Fibroblast of the aortic adventitia (primary cell): Measurements from ENCODE around the gene FHIT. TPM values are rescaled to one million over a fixed set of nuclear protein-coding genes. Genes with fewer than 3 reads are reported as not detected.

ENCODE experiments used
- DNase-seq: peaks from one replicate; pipeline ENCODE4 v3.0.0-alpha.2; 2010; ENCODE audit warnings: low read depth
- H3K4me3 ChIP-seq: 2 replicates; pipeline ENCODE4 v1.5.1; 2011; ENCODE audit warnings: low read depth, mild to moderate bottlenecking, control low read depth, low read length, moderate library complexity
- total RNA-seq: library from RNA; depleted of rRNA; stranded (reverse); fragments of >200 nt; gene quantifications from 2 replicates; pipeline ENCODE4 v1.2.3, GENCODE V29; 2012; ENCODE audit warnings: low replicate concordance
- TF ChIP-seq, protein P1 (sequence below): IDR thresholded peaks from 2 replicates; pipeline ENCODE4 v1.5.1; 2011; ENCODE audit warnings: mild to moderate bottlenecking, low read length, control low read depth, inconsistent platforms; ENCODE audit not compliant: insufficient read depth

Gene FHIT
- total RNA-seq, 1 donor, result 1.5 TPM

DNA sequence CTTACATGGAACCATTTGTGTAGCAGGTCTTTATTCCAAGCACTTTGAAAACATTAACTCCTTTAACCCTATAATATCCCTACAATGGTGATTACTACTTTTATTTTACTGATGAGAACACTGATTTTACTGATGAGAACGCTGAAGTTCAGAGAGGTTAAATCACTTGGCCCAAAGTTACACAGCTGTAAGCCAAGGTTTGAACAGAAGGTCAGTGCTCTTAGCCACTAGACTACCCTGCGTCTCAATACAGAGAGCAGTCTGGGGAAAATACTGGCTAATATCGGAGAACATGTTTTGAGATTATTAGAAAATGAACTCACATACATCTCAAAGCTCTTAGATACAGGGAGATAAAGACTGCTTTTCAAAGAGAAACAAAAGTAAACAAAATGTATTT lies 827.2 kb downstream of the FHIT start:
- H3K4me3 ChIP-seq, result no peak overlapping the region
- DNase-seq, result no peak
- TF ChIP-seq, protein P1, sequence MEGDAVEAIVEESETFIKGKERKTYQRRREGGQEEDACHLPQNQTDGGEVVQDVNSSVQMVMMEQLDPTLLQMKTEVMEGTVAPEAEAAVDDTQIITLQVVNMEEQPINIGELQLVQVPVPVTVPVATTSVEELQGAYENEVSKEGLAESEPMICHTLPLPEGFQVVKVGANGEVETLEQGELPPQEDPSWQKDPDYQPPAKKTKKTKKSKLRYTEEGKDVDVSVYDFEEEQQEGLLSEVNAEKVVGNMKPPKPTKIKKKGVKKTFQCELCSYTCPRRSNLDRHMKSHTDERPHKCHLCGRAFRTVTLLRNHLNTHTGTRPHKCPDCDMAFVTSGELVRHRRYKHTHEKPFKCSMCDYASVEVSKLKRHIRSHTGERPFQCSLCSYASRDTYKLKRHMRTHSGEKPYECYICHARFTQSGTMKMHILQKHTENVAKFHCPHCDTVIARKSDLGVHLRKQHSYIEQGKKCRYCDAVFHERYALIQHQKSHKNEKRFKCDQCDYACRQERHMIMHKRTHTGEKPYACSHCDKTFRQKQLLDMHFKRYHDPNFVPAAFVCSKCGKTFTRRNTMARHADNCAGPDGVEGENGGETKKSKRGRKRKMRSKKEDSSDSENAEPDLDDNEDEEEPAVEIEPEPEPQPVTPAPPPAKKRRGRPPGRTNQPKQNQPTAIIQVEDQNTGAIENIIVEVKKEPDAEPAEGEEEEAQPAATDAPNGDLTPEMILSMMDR, result no peak

DNA sequence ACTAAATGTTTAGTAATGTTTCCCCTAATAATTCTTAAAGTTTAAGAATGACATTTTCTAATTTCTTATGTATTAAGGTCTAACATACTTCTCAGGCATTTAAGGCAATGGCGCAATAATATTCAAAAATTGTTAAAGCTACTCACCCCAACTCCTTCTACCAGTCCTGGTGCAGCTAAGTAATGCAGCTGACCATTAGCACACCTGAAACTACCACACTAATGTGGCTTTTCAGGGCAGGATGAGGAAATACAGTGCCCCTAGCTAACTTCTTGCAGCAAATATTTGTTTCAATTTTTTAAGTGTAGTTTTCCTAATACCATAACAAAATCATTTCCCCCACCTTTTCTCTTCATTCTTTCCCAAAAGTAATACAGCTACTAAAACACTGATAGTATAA lies 827.7 kb downstream of the FHIT start:
- no peak for DNase-seq
- TF ChIP-seq, protein P1, result no peak
- H3K4me3 ChIP-seq, result no peak overlapping the region

DNA sequence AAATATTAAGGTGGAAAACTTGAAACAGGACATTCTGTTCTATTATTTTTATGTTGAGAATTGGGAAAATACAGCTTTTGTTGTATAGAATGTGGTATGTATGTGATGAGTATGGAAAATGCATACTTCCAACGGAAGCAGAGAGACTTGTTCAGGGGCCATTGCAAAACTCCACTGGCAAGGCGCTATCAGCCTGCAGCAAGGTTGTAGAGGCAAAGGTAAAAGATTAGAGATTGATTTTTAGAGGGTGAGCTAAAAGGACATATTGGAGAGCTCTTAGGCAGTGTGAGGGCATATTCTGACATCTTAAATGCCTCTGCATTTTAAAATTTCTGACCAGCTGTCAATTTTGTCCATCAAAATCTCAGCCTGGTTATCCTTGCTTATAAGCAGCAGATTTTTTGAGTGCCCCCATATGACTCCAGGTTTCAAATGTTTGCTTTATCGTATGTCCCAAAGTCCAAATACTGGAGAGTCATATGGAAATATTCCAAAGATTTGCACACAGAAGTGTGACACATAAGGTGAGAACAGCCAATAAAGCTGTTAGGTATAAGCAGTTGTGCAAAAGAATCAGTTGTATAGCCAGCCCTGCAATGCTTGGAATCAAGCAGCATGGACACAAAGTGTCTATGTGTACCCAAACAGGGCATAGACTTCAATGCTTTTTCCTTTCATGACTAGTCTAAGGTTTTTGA lies 829.4 kb downstream of the FHIT start:
- DNase-seq, result no peak
- no peak overlapping the region for H3K4me3 ChIP-seq
- TF ChIP-seq, protein P1, result no peak

DNA sequence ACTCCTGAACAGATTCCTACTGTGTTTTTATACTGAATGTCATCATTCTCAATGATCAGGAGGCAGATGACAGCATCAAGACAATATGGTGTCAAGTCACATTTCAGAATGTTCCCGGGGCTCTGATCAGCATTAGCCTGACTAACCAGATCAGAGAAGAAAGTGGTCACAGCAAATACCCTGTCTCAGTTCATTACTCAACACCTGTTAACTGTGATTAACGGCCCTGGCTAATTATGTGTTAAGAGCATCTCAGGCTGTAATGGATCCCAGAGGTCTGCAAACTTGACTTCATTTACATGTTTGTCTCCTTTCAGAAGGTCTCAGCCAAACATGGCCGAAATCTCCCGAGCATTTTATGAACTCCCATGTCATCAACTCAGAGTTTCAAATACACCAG lies 833.7 kb downstream of the FHIT start:
- DNase-seq, result no peak
- no peak overlapping the region for H3K4me3 ChIP-seq
- TF ChIP-seq, protein P1, result no peak

DNA sequence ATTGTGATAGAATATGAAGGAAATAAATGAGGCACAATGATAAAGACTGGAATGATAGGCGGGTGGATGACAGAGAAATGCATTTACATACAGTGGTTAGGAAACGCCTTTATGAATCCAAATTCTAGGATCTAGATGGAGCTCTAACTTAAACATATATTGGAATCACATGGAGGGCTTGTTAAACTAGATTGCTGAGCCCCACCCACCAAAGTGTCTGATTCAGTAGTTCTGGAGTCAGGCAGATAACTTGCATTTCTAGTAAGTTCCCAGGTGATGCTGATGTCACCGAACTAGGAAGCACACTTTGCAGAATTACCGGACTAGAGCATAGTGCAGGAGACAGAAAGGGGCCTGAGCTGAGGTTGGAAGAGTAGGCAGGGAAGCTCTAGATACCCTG lies 837.2 kb downstream of the FHIT start:
- TF ChIP-seq, protein P1, result no peak
- no peak for DNase-seq
- H3K4me3 ChIP-seq, result no peak overlapping the region

DNA sequence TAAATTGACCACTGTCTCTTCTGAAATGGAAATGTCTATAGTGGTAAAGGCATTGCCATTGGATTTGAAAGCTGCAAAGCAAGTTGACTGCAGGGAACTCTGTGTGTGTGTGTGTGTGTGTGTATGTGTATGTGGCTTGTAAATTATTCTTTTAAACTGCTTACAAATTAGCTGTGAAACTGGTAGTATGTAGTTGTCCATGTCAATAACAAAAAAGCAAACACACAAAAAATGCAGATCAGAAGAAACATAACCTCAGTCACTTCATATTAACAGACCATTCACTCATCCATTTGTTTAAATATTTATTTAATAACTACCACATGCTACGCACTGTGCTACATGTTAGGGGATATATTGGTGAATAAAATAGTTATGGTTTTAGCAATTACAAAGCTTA lies 837.7 kb downstream of the FHIT start:
- H3K4me3 ChIP-seq, result no peak overlapping the region
- DNase-seq, result no peak
- TF ChIP-seq, protein P1, result no peak

DNA sequence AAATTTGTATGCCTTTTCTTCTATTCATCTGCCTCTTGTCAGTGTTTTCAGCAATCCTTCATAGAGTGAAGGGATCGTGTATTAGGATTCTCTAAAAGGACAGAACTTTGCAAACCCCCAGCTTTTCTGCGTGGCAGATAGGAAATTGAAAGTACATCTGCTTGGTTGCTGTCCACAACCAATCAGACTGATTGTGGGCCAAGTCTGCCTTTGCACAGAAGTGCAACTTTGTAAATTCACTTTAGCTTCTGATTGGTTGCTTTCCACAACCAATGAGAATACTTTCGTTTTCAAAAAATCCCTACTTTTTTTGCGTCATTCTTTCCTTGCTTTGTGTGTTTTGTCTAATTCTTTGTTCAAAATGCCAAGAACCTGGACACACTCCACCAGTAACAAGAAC lies 847.4 kb downstream of the FHIT start:
- DNase-seq, result peak; percentile 1
- H3K4me3 ChIP-seq, result no peak overlapping the region
- TF ChIP-seq, protein P1, result no peak
